Stimulated activated CD4-positive, alpha-beta T cell treated with anti-CD3 and anti-CD28 coated beads, Interleukin-12 subunit alpha, Interleukin-12 subunit beta, amount 100 ng/mL, for 24 hours (primary cell): ENCODE results near the gene MLEC.
"Not testable (repeated sequence)": the region's sequence is repeated elsewhere in the genome, so short reads cannot be mapped to it uniquely, and the experiment has no call there.

ENCODE experiments used
- DNase-seq, 2 experiments: peaks; one replicate each; pipeline ENCODE4 v3.0.0-alpha.2; 2020; ENCODE audit warnings: low read depth in 2 of 2

Gene MLEC

GRCh38 chr12:120720987-120721801 lies 34.2 kb downstream of the MLEC start:
- DNase-seq = no peak

GRCh38 chr12:120721866-120722265 lies 34.9 kb downstream of the MLEC start:
- no peak for DNase-seq

- no peak for DNase-seq
Measured at GRCh38 chr12:120722784-120723183, 35.8 kb downstream of the MLEC start.

- no peak for DNase-seq
Measured at GRCh38 chr12:120724720-120725119, 37.8 kb downstream of the MLEC start.

- no peak for DNase-seq
Measured at GRCh38 chr12:120725151-120725658, 38.3 kb downstream of the MLEC start.

GRCh38 chr12:120725659-120726509 lies 38.9 kb downstream of the MLEC start, which contains the start of gene ACADS:
Gene ACADS (plus strand): TSS chr12:120725826. CDS start chr12:120725886, 60 bp downstream.
- peak; percentile 69 to 90 for DNase-seq

- DNase-seq = no peak
Measured at GRCh38 chr12:120726510-120726793, 39.5 kb downstream of the MLEC start.

- no peak for DNase-seq
Measured at GRCh38 chr12:120726961-120727360, 40.0 kb downstream of the MLEC start.

- not testable (repeated sequence) for DNase-seq
Measured at GRCh38 chr12:120732198-120732597, 45.2 kb downstream of the MLEC start.

- DNase-seq = no peak
Measured at GRCh38 chr12:120733574-120733973, 46.6 kb downstream of the MLEC start.

GRCh38 chr12:120734210-120734609 lies 47.3 kb downstream of the MLEC start:
- no peak for DNase-seq

GRCh38 chr12:120735181-120735580 lies 48.2 kb downstream of the MLEC start:
- no peak for DNase-seq

GRCh38 chr12:120736404-120737331 lies 49.7 kb downstream of the MLEC start:
- DNase-seq = no peak

- DNase-seq = no peak
Measured at GRCh38 chr12:120737557-120738251, 50.8 kb downstream of the MLEC start.

GRCh38 chr12:120738252-120739030 lies 51.5 kb downstream of the MLEC start:
- DNase-seq = no peak

- DNase-seq = no peak
Measured at GRCh38 chr12:120739031-120739762, 52.2 kb downstream of the MLEC start.

- no peak for DNase-seq
Measured at GRCh38 chr12:120739821-120740613, 53.1 kb downstream of the MLEC start.

- DNase-seq = no peak
Measured at GRCh38 chr12:120740871-120741270, 53.9 kb downstream of the MLEC start.
